Spleen (tissue), 11 donors: ENCODE data around the gene RABGEF1. TPM values are rescaled to one million over a fixed set of nuclear protein-coding genes. Genes with fewer than 3 reads are reported as not detected.
"Not testable (repeated sequence)": the region's sequence is repeated elsewhere in the genome, so short reads cannot be mapped to it uniquely, and the experiment has no call there.

Source experiments
- DNase-seq: peaks from one replicate; pipeline ENCODE4 v3.0.0-alpha.2; 2020
- H3K27ac ChIP-seq, 8 donors: fragments of 200-600 bp; sonication (generic) in 7 of 8; 1 replicate in 4 of 8; 2 replicates in 4 of 8; pipeline versions ENCODE4 v1.5.0 to v1.8.0; 2016 to 2021; ENCODE audit warnings: inconsistent platforms in 4 of 8, mild to moderate bottlenecking in 4 of 8, moderate library complexity in 1 of 8
- H3K27me3 ChIP-seq, 7 donors: fragments of 200-600 bp; sonication (generic) in 6 of 7; replicated peaks in 1 of 7; 1 replicate in 4 of 7; 2 replicates in 3 of 7; pipeline versions ENCODE4 v1.5.0 to v1.8.0; 2016 to 2021; ENCODE audit warnings: inconsistent platforms in 3 of 7, mild to moderate bottlenecking in 1 of 7
- H3K36me3 ChIP-seq, 6 donors: fragments of 200-600 bp; sonication (generic) in 5 of 6; 1 replicate in 4 of 6; 2 replicates in 2 of 6; pipeline versions ENCODE4 v1.5.0 to v1.8.0; 2016 to 2021; ENCODE audit warnings: inconsistent platforms in 2 of 6
- H3K4me1 ChIP-seq, 6 donors: fragments of 200-600 bp; sonication (generic) in 5 of 6; 1 replicate in 3 of 6; 2 replicates in 3 of 6; pipeline versions ENCODE4 v1.5.0 to v1.8.0; 2016 to 2021; ENCODE audit warnings: inconsistent platforms in 3 of 6
- H3K4me3 ChIP-seq, 8 donors: fragments of 200-600 bp; sonication (generic) in 7 of 8; 1 replicate in 4 of 8; 2 replicates in 4 of 8; pipeline versions ENCODE4 v1.5.0 to v1.8.0; 2016 to 2021; ENCODE audit warnings: inconsistent platforms in 4 of 8, mild to moderate bottlenecking in 4 of 8, moderate library complexity in 2 of 8
- H3K9me3 ChIP-seq, 8 donors: fragments of 200-600 bp; sonication (generic) in 7 of 8; 1 replicate in 4 of 8; 2 replicates in 4 of 8; pipeline versions ENCODE4 v1.5.0 to v1.8.0; 2016 to 2021; ENCODE audit warnings: inconsistent platforms in 4 of 8
- POLR2A ChIP-seq, 3 donors: fragments of 450-650 bp; IDR thresholded peaks; one replicate each; pipeline ENCODE4 v1.5.1; 2017; ENCODE audit warnings: antibody characterized with exemption in 3 of 3, mild to moderate bottlenecking in 1 of 3
- POLR2AphosphoS5 ChIP-seq, 3 donors: sonication (generic); formaldehyde crosslinking; IDR thresholded peaks; one replicate each; pipeline ENCODE4 v1.5.1; 2017; ENCODE audit warnings: antibody characterized with exemption in 3 of 3
- whole genome bisulfite sequencing, 5 donors: extraction: QIAGEN DNeasy Blood & Tissue Kit in 3 of 5; methylation state at CpG; one replicate each; pipeline versions ENCODE4 v1.1.5 to v1.1.7; 2013 to 2018; 5-methylcytosine and 5-hydroxymethylcytosine counted together
- intact Hi-C: fragments of 100-400 bp; cut with DNase I; formaldehyde crosslinking; loops from one replicate; pipeline ENCODE4 v1.15.0; 2023; ENCODE audit warnings: low total_unique reads
- polyA plus RNA-seq, 3 donors: library from polyadenylated mRNA; stranded (reverse); fragments of 200-250 nt; gene quantifications; one replicate each; pipeline ENCODE4 v1.2.1, GENCODE V29; 2013
- total RNA-seq, 7 donors: library from RNA; depleted of rRNA in 3 of 7; stranded (reverse); fragments of >200 nt in 3 of 7; fragmentation: NEBNext Ultra II Directional in 4 of 7; extraction: Animal tissue kit (Norgen Biotek cat#: 25700) in 4 of 7; gene quantifications; one replicate each; pipeline versions ENCODE4 v1.1.0 to v1.2.1, GENCODE V29; 2016 to 2021
- TF ChIP-seq, protein P1 (sequence below), 11 experiments: fragments of 200-600 bp in 7 of 11; fragments of 450-650 bp in 4 of 11; sonication (generic) in 4 of 11; IDR thresholded peaks in 8 of 11; conservative IDR thresholded peaks in 3 of 11; 1 replicate in 7 of 11; 2 replicates in 4 of 11; pipeline versions ENCODE4 v1.4.0 to v1.8.0; 2016 to 2021; ENCODE audit warnings: antibody characterized with exemption in 11 of 11, inconsistent platforms in 4 of 11, mild to moderate bottlenecking in 1 of 11
- donor health status: healthy with polysubstance abuse.
- donor health status: DM: no; HTN: no; CAD: no; lungs with moderate emphysema.
- donor health status: DM: no; HTN: no; CAD: no.
- donor health status: Bipolar disorder and iron deficiency.
- donor health status: healthy.
- donor health status: DM: no; HTN: no; CAD: no.
- donor health status: DM: yes; HTN: yes; CAD: no.

The RABGEF1 gene
- total and polyA plus RNA-seq, 10 donors, result 8.3 to 39.6 (median 27.4) TPM

DNA sequence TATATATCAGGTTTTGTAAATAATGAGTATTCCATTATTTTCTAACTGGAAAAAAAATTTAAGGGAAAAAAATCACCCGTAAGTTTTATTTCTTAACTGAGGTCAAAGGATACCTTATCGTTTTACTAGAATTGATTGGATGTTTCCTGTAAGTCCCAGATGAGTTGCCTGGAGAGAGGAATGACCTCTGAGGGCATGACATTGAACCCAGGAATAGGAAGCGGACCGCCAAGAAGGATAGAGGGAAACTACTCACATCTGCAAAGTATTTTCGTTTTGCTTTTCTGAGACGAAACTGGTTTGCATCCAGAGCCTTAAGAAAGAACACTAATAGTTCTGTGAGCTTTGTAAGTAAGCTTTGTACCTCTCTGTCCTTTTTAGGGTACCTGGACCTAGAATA, 17.4 kb downstream of the RABGEF1 start:
- TF ChIP-seq POLR2AphosphoS5 (IDR thresholded peaks at IDR 0.05), result no peak
- no peak for TF ChIP-seq POLR2A (IDR thresholded peaks at IDR 0.05)
- TF ChIP-seq, protein P1, sequence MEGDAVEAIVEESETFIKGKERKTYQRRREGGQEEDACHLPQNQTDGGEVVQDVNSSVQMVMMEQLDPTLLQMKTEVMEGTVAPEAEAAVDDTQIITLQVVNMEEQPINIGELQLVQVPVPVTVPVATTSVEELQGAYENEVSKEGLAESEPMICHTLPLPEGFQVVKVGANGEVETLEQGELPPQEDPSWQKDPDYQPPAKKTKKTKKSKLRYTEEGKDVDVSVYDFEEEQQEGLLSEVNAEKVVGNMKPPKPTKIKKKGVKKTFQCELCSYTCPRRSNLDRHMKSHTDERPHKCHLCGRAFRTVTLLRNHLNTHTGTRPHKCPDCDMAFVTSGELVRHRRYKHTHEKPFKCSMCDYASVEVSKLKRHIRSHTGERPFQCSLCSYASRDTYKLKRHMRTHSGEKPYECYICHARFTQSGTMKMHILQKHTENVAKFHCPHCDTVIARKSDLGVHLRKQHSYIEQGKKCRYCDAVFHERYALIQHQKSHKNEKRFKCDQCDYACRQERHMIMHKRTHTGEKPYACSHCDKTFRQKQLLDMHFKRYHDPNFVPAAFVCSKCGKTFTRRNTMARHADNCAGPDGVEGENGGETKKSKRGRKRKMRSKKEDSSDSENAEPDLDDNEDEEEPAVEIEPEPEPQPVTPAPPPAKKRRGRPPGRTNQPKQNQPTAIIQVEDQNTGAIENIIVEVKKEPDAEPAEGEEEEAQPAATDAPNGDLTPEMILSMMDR (IDR thresholded peaks at IDR 0.05 in 8 of 11, conservative IDR thresholded peaks at IDR 0.05 in 3 of 11), result no peak
- Histone ChIP-seq H3K4me1 (peaks cover 14 to 90% (median 40%) of the 10 kb centered on the region in 6 donors), H3K27me3 (no peaks in the 10 kb centered on the region), H3K36me3 (peaks cover 0 to 7% (median 0%) of the 10 kb centered on the region in 6 donors), H3K27ac (peak overlapping the region; percentile 19 to 89 (median 82)), H3K4me3 (peak overlapping the region in 2 of 8 donors; percentile 2 to 48), H3K9me3 (no peaks in the 10 kb centered on the region)
- WGBS, 5 donors, result 60 to 76% (median 68%) methylated on average over 6 of the region's 6 CpGs
- no peak for DNase-seq
- intact Hi-C loops, result no loop called here

DNA sequence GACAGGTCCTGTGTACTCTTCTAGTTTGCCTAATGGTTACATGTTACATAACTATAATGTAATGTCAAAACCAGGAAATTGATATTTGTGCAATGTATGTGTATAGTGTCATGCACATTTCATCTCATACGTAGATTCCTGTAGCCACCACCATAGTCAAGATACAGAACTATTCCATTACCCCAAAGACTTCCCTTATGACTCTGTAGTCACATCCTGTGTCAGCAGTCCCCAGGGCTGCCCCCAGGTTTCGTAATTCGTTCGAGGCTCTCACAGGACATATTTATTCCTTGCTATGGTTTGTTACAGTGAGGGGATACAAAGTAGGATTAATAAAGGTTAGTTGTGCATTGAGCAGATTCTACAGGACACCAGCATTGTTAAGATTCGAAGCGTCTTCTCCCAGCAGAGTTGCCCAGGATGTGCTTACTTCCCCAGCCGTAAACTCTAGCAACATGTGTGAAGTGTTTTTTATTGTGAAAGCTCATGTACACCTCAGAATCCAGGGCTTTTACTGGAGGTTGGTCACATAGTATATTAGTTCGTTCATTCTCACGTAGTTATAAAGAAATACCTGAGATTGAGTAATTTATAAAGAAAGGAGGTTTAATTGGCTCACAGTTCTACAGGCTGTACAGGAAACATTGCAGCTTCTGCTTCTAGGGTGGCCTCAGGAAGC, 18.6 kb downstream of the RABGEF1 start:
- WGBS, 5 donors, result 45 to 78% (median 62%) methylated on average over 9 of the region's 9 CpGs
- Histone ChIP-seq H3K36me3 (peaks cover 0 to 7% (median 0%) of the 10 kb centered on the region in 6 donors), H3K27me3 (no peaks in the 10 kb centered on the region), H3K4me1 (peaks cover 14 to 84% (median 40%) of the 10 kb centered on the region in 6 donors), H3K9me3 (peaks cover 0 to 7% (median 0%) of the 10 kb centered on the region in 8 donors), H3K4me3 (peak overlapping the region in 1 of 8 donors; percentile 48), H3K27ac (peak overlapping the region; percentile 19 to 89 (median 82))
- peak in 1 of 3 donors; percentile 59 for TF ChIP-seq POLR2AphosphoS5 (IDR thresholded peaks at IDR 0.05)
- no peak for TF ChIP-seq POLR2A (IDR thresholded peaks at IDR 0.05)
- TF ChIP-seq, protein P1 (IDR thresholded peaks at IDR 0.05 in 8 of 11, conservative IDR thresholded peaks at IDR 0.05 in 3 of 11), result peak in 1 of 11 experiments; percentile 17
- intact Hi-C loops, result no loop called here
- peak; percentile 79 for DNase-seq

DNA sequence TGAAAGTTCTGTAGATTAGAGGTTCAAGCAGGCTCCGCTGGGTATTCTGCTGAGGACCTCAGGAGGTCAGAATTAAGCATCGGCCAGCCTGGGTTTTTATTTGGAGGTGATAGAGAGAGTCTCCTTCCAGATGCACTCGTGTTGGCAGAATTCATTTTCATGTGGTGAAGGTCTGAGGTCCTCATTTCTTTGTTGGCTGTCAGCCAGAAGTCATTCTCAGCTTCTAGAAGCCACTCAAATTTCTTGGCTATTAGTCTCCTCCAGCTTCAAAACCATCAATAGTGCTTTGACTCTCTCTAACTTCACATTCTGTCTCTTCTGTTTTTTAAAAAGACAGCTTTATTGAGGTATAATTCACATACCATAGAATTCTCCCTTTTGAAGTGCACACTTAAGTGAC, 22.6 kb downstream of the RABGEF1 start:
- H3K36me3 ChIP-seq, H3K27me3 ChIP-seq, DNase-seq, H3K4me3 ChIP-seq, intact Hi-C loops, H3K9me3 ChIP-seq: not testable (repeated sequence)
- WGBS, 5 donors, result 87 to 94% (median 92%) methylated on average over 3 of the region's 3 CpGs
- Histone ChIP-seq H3K4me1 (peaks cover 10 to 77% (median 26%) of the 10 kb centered on the region in 6 donors), H3K27ac (peak overlapping the region in 4 of 8 donors; percentile 55 to 72 (median 62))

DNA sequence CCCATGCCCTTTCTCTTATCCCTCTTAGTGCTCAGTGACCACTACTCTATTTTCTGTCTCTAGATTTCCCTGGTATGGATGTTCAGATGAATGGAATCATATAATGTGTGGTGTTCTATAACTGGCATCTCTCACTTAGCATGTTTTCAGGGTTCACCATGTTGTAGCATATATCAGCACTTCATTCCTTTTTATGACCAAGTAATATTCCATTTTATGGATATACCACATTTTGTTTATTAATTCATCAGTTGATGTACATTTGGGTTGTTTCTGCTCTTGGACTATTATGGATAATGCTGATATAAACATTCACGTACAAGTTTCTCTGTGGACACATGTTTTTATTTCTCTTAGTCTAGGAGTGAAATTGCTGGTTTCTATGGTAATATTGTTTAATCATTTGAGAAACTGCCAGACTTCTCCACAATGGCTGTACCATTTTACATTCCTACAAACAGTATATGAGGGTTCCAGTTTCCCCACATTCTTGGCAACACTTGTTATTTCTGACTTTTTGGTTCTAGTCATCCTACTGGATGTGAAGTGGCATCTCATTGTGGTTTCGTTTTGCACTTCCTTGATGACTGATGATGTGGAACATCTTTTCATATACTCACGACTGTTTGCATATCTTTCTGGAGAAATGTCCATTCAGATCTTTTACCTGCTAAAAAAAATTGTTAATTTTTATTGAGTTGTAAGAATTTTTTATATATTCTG, 23.3 kb downstream of the RABGEF1 start:
- H3K36me3 ChIP-seq, H3K9me3 ChIP-seq, H3K4me3 ChIP-seq, H3K27me3 ChIP-seq, DNase-seq, intact Hi-C loops: not testable (repeated sequence)
- peak overlapping the region in 4 of 8 donors; percentile 55 to 72 (median 62) for H3K27ac ChIP-seq
- 57 to 76% (median 66%) methylated on average over 3 of the region's 3 CpGs for WGBS, 5 donors
- H3K4me1 ChIP-seq, result peaks cover 8 to 76% (median 22%) of the 10 kb centered on the region in 6 donors

DNA sequence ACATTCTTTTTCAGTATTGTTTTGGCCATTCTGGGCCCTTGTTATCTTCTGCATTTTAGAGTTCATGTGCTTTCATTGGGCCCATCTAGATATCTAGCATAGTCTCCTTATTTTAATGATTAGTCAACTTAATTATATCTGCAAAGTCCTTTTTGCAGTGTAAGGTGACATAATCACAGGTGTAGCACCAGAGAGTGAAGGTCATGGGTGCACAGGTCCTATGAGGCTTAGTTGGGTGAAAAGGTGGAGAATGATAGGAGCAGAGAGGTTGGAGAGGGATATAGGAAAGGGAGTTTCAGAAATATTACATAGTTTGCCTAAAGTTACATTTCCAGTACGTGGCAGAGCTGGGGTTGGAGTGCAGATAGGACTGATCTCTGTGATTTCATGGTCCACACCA, 24.4 kb downstream of the RABGEF1 start:
- intact Hi-C loops, H3K9me3 ChIP-seq, DNase-seq, H3K36me3 ChIP-seq, H3K4me3 ChIP-seq, H3K27me3 ChIP-seq: not testable (repeated sequence)
- peaks cover 16 to 76% (median 28%) of the 10 kb centered on the region in 6 donors for H3K4me1 ChIP-seq
- H3K27ac ChIP-seq, result peak overlapping the region in 1 of 8 donors; percentile 72
- 91 to 100% (median 100%) methylated on average over 1 of the region's 1 CpG; no CpG with 5 or more reads in 2 of the 5 donors for WGBS, 5 donors

DNA sequence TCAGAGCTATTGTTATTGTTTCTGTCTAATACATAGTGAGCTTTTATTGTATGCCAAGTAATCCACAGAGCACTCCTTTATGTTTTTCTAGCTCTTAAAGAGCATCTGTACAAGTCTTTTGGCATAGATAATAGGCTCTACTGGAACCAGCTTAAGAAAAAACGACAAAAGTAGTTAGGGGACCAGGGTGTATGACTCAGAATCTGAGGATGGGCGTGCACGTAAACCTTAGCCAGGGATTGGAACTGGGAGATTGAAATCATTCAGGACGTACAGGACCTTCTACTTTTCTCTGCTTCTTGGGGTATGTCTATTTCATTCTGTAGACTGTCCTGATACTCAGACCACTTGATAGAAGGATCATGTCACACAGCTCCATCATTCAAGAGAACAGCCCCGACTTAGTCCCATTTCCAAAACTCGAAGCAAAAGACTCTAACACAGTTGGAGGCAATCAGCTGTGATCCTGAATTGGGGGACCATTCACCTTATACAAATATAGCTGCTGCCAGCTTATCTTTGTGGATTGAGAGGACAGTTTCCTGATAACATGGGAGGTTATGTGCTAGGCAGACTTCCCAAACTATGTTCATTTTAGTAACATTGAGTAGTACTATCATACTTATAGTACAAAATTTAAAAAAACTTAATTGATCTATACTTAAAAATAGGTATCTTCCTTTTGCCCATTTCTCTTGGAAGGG, 24.9 kb downstream of the RABGEF1 start:
- H3K36me3 ChIP-seq, DNase-seq, H3K27me3 ChIP-seq, H3K4me3 ChIP-seq, H3K9me3 ChIP-seq, intact Hi-C loops, H3K27ac ChIP-seq: not testable (repeated sequence)
- WGBS, 5 donors, result 57 to 84% (median 80%) methylated on average over 5 to 6 of the region's 6 CpGs
- peaks cover 17 to 76% (median 32%) of the 10 kb centered on the region in 6 donors for H3K4me1 ChIP-seq
